GM18867 (cell line): ENCODE data around the gene RERE.

ENCODE experiments used
- ATAC-seq: cut with Tn5 transposase; IDR thresholded peaks from one replicate; pipeline ENCODE4 v1.9.1; 2021; ENCODE audit warnings: mild to moderate bottlenecking, moderate library complexity; ENCODE audit not compliant: unreplicated experiment

RERE gene

GRCh38 chr1:8670371-8670818, 147.0 kb downstream of the RERE start:
- no peak for ATAC-seq

GRCh38 chr1:8669606-8670335, 147.7 kb downstream of the RERE start:
- no peak for ATAC-seq

GRCh38 chr1:8667869-8668594, 149.4 kb downstream of the RERE start:
- ATAC-seq: no peak

- no peak for ATAC-seq
Measured at GRCh38 chr1:8666389-8667167, 150.9 kb downstream of the RERE start.

GRCh38 chr1:8665833-8666232, 151.6 kb downstream of the RERE start:
- ATAC-seq: no peak

GRCh38 chr1:8664887-8665286, 152.6 kb downstream of the RERE start:
- no peak for ATAC-seq

GRCh38 chr1:8663915-8664329, 153.5 kb downstream of the RERE start:
- no peak for ATAC-seq

- no peak for ATAC-seq
Measured at GRCh38 chr1:8663090-8663802, 154.2 kb downstream of the RERE start.

- ATAC-seq: no peak
Measured at GRCh38 chr1:8662380-8663072, 154.9 kb downstream of the RERE start.

- no peak for ATAC-seq
Measured at GRCh38 chr1:8661185-8662110, 156.0 kb downstream of the RERE start.

- no peak for ATAC-seq
Measured at GRCh38 chr1:8660411-8660828, 157.0 kb downstream of the RERE start.

- ATAC-seq: no peak
Measured at GRCh38 chr1:8659593-8659992, 157.8 kb downstream of the RERE start.

GRCh38 chr1:8653878-8654277, 163.6 kb downstream of the RERE start:
- ATAC-seq: no peak

- no peak for ATAC-seq
Measured at GRCh38 chr1:8652467-8653046, 164.9 kb downstream of the RERE start.

GRCh38 chr1:8651962-8652361, 165.5 kb downstream of the RERE start:
- no peak for ATAC-seq

- no peak for ATAC-seq
Measured at GRCh38 chr1:8651236-8651890, 166.1 kb downstream of the RERE start.

GRCh38 chr1:8649875-8650274, 167.6 kb downstream of the RERE start:
- ATAC-seq: no peak

GRCh38 chr1:8649027-8649426, 168.4 kb downstream of the RERE start:
- ATAC-seq: peak; percentile 51
